ENCODE results near the gene CD9. TPM values are rescaled to one million over a fixed set of nuclear protein-coding genes. Genes with fewer than 3 reads are reported as not detected.

Gene CD9
- total RNA-seq, 2 experiments from 2014 or later = 1.5 to 2.3 TPM

DNA sequence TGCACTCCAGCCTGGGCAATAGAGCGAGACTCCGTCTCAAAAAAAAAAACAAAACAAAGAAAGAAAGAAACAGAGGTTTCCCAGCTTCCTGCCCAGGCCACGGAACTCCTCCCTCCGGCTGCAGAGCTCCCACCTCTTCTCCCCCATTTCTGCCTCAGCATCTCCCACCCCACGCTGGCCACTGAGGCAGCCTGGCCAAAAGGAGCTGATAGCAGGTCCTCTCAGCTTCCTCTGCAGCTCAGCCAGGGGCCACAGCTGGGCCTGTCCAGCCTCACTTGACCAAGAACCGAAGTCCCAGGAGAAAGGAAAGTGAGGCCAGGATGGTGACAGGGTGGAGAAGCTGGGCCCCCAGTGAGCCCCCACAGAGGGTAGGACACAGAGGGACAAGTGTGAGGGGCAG, 33.4 kb upstream of the CD9 start:
- Mint-ChIP-seq H3K4me3 (no peak overlapping the region), H3K9me3 (no peaks in the 10 kb centered on the region), H3K36me3 (no peaks in the 10 kb centered on the region), H3K4me1 (ENCODE audit: low read depth) (peaks cover 24% of the 10 kb centered on the region), H3K27me3 (peaks cover 1% of the 10 kb centered on the region), H3K27ac (no peak overlapping the region)
- DNase-seq = no peak
- ChIA-PET CTCF (interaction anchor here (1.4 to 3.2 kb wide), 3 partner anchors 29 to 112 kb away, joined by 4 to 16 read pairs (median 15); no protein-coding TSS in a partner anchor), POLR2A (interaction anchor here (1.3 kb wide), 1 partner anchor 25 kb away, joined by 4 read pairs; no protein-coding TSS in a partner anchor)
- intact Hi-C loops (cut with micrococcal nuclease) = loop anchor here (5.0 kb wide), 1 partner anchor 100 kb away; no protein-coding TSS in a partner anchor

DNA sequence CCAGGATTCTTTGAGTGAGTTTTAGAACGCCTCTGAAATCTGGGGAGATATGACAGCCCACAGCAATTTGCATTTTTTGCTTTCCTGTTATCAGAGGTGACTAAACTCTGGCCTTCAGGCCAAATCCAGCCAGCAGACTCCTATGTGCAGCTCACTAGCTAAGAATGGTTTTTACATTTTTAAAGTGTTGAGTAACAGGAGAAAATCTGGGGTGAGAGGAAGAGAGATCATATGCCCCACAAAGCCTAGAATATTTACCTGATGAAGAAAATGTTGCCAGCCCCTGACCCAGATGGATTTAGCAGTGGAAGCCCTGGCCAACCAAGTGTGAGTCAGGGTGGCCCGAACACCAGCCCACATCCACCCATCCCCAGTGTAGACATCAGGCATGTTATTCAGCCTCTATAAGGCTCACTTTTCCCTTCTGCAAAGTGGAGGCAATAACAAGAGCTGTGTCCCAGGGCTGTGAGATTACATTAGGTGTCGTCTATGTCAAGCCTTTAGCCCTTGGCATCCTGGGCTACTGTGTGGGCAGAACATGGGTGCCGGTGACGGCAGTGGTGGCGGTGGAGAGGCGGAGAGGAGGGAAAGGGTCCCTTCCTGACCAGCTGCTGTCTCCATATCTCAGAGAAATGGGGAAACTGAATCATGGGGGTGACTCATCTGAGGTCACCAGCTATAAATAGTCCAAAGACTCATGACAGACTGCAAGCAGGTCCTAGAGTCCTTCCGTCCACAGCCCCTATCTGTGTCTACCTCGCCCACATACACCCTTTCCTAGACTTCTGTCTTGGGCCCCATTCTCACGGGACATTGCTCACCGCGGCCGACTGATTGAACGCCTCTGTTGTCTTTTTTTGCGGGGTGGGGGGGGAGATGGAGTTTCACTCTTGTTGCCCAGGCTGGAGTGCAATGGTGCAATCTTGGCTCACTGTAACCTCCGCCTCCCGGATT, 32.6 kb upstream of the CD9 start:
- intact Hi-C loops (cut with micrococcal nuclease) = loop anchor here (1.0 to 5.0 kb wide), 3 partner anchors 27 to 100 kb away; no protein-coding TSS in a partner anchor
- Mint-ChIP-seq H3K27me3 (peaks cover 1% of the 10 kb centered on the region), H3K36me3 (no peaks in the 10 kb centered on the region), H3K4me1 (ENCODE audit: low read depth) (peaks cover 24% of the 10 kb centered on the region), H3K9me3 (no peaks in the 10 kb centered on the region), H3K4me3 (peak overlapping the region; percentile 28), H3K27ac (peak overlapping the region; percentile 87)
- ChIA-PET POLR2A (interaction anchor here (0.7 to 1.3 kb wide), 3 partner anchors 20 to 26 kb away, joined by 3 to 4 read pairs (median 3); no protein-coding TSS in a partner anchor), CTCF (interaction anchor here (1.4 to 3.2 kb wide), 3 partner anchors 28 to 112 kb away, joined by 4 to 16 read pairs (median 15); no protein-coding TSS in a partner anchor)
- peak; percentile 84 for DNase-seq

DNA sequence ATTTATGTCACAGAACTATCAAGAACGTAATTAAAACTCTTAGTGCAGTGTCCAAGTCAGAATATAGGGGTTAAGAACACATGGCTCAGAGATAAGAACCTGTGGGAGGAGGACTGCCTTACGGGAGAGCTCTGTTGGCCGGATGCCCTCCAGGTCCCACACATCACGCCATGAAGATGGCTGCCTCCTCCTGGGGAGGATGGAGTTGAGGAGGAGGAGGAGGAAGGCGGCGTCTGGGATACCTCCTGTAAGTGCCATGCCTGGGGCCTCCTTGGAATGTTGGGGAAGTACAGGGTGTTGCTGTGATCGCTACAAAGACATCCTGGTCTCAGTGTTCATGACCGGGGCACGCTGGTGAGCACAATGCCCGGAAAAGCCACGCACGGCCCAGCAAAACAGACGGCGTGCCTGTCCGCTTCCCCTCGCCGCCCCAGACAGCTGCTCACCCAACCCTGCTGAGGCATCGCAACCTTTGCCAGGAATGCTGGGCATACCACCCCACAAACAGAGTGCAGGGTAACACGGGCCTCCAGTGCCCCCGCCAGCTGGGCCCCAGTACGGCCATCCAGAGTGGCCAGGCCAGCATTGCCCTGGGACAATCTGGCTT, 28.7 kb upstream of the CD9 start:
- Mint-ChIP-seq H3K27me3 (peaks cover 6% of the 10 kb centered on the region), H3K27ac (no peak overlapping the region), H3K4me1 (ENCODE audit: low read depth) (peaks cover 24% of the 10 kb centered on the region), H3K36me3 (no peaks in the 10 kb centered on the region), H3K4me3 (no peak overlapping the region), H3K9me3 (no peaks in the 10 kb centered on the region)
- CTCF ChIA-PET = interaction anchor here (1.4 kb wide), 1 partner anchor 115 kb away, joined by 3 read pairs; no protein-coding TSS in a partner anchor
- POLR2A ChIA-PET = no interaction called here
- DNase-seq = no peak
- intact Hi-C loops (cut with micrococcal nuclease) = no loop called here

DNA sequence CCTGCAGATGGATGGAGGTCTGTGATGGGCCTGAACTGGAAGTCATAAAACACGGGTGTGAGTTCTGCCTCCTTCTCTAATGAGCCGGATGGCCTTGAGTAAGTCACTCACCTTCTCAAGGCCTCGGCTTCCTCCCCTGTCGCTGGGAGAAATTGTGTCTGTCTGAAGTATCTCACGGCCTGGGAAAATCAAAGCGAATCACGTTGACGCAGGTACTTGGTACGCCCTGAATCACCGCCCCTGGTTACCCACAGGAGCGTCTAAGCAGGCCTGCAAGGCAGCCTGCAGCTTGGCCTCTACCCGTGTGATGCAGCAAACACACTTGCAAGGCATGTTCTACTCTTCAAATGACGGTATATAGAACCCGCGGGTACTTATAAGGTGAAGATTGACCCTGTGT, 28.1 kb upstream of the CD9 start:
- POLR2A ChIA-PET = no interaction called here
- Mint-ChIP-seq H3K4me1 (ENCODE audit: low read depth) (peaks cover 23% of the 10 kb centered on the region), H3K4me3 (no peak overlapping the region), H3K9me3 (no peaks in the 10 kb centered on the region), H3K36me3 (no peaks in the 10 kb centered on the region), H3K27ac (no peak overlapping the region), H3K27me3 (peaks cover 6% of the 10 kb centered on the region)
- DNase-seq = no peak
- CTCF ChIA-PET = interaction anchor here (1.4 kb wide), 1 partner anchor 114 kb away, joined by 3 read pairs; no protein-coding TSS in a partner anchor
- intact Hi-C loops (cut with micrococcal nuclease) = no loop called here

DNA sequence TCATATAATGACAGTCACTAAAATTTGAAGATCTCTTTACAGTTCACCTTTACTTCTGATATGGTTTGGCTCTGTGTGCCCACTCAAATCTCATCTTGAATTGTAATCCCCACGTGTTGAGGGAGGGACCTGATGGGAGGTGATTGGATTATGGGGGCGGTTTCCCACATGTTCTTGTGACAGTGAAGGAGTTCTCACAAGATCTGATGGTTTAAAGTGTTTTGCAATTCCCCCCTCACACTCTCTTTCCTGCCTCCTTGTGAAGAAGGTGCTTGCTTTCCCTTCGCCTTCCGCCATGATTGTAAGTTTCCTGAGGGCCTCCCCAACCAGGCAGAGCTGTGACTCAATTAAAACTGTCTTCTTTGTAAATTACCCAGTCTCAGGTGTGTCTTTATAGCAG, 27.3 kb upstream of the CD9 start:
- Mint-ChIP-seq H3K4me1 (ENCODE audit: low read depth) (peaks cover 15% of the 10 kb centered on the region), H3K27me3 (peaks cover 5% of the 10 kb centered on the region), H3K27ac (no peak overlapping the region), H3K36me3 (no peaks in the 10 kb centered on the region), H3K4me3 (no peak overlapping the region), H3K9me3 (no peaks in the 10 kb centered on the region)
- intact Hi-C loops (cut with micrococcal nuclease) = no loop called here
- POLR2A ChIA-PET = no interaction called here
- CTCF ChIA-PET = no interaction called here
- no peak for DNase-seq

DNA sequence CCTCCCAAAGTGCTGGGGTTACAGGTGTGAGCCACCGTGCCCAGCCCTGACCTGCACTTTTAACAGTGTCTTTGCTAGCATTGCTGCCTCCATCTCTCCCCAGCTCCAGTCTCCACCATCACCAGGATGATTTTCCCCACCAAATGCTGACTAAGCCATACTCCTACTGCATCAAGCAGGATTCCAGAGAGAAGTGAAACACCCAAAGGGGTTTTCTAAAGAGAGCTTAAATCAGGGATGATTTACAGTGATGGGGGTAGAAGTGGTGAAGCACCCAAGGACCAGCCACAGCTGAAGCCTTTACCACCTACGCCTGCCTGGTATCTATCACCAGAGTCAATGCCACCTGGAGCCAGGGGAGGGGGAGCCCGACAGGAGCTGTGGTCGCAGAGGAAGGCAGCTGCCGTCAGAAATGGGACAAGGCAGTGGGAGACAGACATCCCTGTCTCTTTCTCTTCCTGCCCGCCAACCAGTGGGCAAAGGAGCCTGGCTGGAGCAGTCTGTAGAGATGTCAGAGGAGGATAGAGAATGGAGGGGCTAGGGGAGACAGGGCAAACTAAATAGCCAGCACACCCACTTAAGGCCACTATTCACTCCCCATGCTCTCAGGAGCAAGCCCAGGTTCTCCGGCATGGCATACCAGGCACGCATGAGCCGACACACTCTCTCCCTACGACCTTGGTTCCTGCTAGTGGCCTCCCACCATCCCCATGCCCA, 22.4 kb upstream of the CD9 start:
- Mint-ChIP-seq H3K27ac (no peak overlapping the region), H3K9me3 (no peaks in the 10 kb centered on the region), H3K27me3 (peaks cover 8% of the 10 kb centered on the region), H3K4me1 (ENCODE audit: low read depth) (no peaks in the 10 kb centered on the region), H3K36me3 (no peaks in the 10 kb centered on the region), H3K4me3 (no peak overlapping the region)
- no peak for DNase-seq
- intact Hi-C loops (cut with micrococcal nuclease) = no loop called here
- ChIA-PET CTCF (interaction anchor here (1.1 kb wide), 1 partner anchor 18 kb away, joined by 3 read pairs; no protein-coding TSS in a partner anchor), POLR2A (no interaction called here)

DNA sequence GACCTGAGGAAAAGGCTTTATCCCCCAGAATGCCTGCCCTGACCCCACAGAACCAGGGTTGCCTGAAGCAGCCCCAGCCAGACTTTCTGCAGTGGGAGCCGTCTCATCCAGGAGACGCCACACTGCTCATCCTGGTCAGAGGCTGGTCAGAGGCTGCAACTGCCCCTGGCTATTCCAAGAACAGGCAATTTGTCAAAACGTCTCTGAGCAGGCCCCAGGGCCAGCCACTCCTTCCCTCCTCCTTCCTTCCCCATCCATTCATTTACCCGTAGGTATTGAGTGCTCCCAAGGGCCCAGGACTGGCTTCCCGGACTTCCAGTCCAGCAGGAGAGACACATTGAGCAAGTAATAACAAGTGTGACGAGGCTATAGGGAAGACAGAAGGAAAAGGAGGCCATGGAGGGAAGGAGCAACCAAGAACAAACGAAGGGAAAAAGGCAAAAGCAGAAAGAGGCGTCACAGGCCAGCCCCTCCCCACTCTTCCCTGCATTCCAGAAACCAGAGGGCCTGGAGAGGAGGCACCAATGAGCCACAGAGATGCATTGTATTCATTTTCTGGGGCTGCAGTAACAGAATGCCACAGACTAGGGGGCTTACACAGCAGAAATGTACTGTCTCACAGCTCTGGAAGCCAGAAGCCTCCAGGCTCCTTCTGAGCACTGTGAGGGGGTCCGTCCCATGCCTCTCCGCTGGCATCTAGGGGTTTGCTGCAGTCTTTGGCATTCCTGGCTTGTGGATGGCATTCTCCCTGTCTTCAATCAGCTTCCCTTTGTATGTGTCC, 21.0 kb upstream of the CD9 start:
- ChIA-PET CTCF (no interaction called here), POLR2A (no interaction called here)
- H3K36me3 Mint-ChIP-seq = no peaks in the 10 kb centered on the region
- H3K27me3 Mint-ChIP-seq = peaks cover 4% of the 10 kb centered on the region
- DNase-seq = no peak
- no peaks in the 10 kb centered on the region for H3K4me1 Mint-ChIP-seq (ENCODE audit: low read depth)
- H3K4me3 Mint-ChIP-seq = no peak overlapping the region
- H3K9me3 Mint-ChIP-seq = no peaks in the 10 kb centered on the region
- intact Hi-C loops (cut with micrococcal nuclease) = no loop called here
- no peak overlapping the region for H3K27ac Mint-ChIP-seq

DNA sequence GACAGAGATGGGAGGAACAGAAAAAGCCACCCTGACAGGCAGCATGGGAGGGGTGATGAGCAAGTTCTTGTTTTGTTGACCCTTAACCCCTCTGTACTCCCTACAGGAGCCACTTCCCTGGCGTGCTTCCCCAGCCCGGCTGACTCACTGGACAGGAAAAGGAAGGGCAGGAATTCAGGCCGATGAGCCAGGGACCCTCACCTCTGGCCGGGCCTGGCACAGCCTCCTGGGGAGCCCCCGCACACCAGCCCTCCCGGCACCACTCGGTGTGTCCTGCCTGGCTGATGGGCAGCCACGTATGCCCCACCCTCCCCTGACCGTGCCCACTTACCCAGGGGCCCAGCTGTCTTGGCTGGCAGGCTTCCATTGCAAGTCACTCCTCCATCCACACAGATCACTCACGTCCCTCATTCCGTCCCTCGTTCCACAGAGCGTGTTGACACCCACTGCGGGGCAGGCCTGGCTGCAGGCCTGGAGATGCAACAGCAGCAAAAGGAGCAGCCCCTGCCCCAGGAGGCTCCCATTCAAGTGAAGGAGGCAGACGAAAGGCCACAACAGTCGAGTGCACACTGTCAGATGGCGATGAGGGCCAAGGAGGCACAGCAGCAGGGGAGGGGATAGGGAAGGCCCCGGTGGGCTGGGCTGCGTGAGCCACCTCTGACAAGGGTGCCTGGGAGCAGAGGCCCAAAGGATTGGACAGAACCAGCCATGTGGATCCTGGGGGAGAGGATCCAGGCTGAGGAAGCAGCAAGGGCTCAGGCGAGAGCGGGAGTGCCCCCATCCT, 19.7 kb upstream of the CD9 start:
- ChIA-PET POLR2A (no interaction called here), CTCF (no interaction called here)
- no peak overlapping the region for H3K27ac Mint-ChIP-seq
- no peaks in the 10 kb centered on the region for H3K9me3 Mint-ChIP-seq
- peaks cover 6% of the 10 kb centered on the region for H3K27me3 Mint-ChIP-seq
- no peak for DNase-seq
- H3K4me1 Mint-ChIP-seq (ENCODE audit: low read depth) = no peaks in the 10 kb centered on the region
- intact Hi-C loops (cut with micrococcal nuclease) = no loop called here
- no peak overlapping the region for H3K4me3 Mint-ChIP-seq
- no peaks in the 10 kb centered on the region for H3K36me3 Mint-ChIP-seq

DNA sequence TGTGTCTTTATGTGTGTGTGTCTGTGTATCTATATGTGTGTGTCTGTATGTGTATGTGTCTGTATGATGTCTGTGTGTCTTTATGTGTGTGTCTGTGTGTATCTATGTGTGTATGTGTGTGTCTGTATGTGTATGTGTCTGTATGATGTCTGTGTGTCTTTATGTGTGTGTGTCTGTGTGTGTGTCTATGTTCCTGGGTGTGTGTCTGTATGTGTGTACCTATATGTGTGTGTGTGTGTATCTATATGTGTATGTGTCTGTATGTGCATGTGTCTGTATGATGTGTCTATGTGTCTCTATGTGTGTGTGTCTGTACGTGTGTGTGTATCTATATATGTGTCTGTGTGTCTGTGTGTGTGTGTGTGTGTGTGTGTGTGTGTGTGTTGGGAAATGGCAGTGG, 19.0 kb upstream of the CD9 start:
- Mint-ChIP-seq H3K36me3 (no peaks in the 10 kb centered on the region), H3K4me1 (ENCODE audit: low read depth) (no peaks in the 10 kb centered on the region), H3K27ac (no peak overlapping the region), H3K4me3 (no peak overlapping the region), H3K9me3 (no peaks in the 10 kb centered on the region), H3K27me3 (peaks cover 6% of the 10 kb centered on the region)
- ChIA-PET POLR2A (no interaction called here), CTCF (no interaction called here)
- no peak for DNase-seq
- intact Hi-C loops (cut with micrococcal nuclease) = no loop called here

DNA sequence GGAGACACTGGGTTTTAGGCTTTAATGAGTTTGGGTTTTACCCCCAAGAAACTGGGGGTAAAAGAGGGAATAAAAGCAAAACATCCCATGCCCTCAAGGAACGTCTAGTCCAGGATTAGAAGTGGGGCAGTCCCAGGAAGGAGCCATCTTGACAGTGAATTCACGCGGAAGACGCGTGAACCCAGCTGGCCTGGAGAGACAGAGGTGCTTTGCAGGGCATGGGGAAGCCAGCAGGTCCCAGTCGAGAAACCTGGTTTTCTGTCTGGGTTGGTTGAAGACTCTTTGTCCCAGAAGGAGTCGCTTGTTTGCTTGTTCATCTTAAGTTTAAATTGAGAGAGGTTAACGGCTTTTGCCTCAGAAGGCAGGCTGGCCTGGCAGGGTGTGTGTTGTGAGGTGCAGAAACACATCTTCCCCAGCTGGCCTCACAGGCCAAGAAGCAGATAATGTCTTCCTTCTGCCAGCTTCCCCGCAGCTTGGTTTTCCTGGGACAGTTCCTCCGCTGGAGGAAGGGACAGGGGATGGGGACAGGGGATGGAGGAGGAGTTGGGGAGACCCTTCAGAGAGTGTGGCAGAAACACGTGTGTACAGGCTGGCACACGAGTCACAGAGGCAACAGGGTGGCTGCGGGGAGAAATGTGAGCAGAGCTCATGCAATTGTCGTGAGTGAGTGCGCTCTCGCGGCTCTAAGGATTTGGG, 18.5 kb upstream of the CD9 start:
- Mint-ChIP-seq H3K36me3 (no peaks in the 10 kb centered on the region), H3K4me1 (ENCODE audit: low read depth) (no peaks in the 10 kb centered on the region), H3K4me3 (no peak overlapping the region), H3K9me3 (no peaks in the 10 kb centered on the region), H3K27ac (no peak overlapping the region), H3K27me3 (peaks cover 8% of the 10 kb centered on the region)
- ChIA-PET CTCF (no interaction called here), POLR2A (no interaction called here)
- DNase-seq = no peak
- intact Hi-C loops (cut with micrococcal nuclease) = no loop called here

Measured in activated CD4-positive, alpha-beta memory T cell treated with anti-CD3 and anti-CD28 coated beads for 36 hours (primary cell).